Measurements from ENCODE around the gene EIF5A. TPM values are rescaled to one million over a fixed set of nuclear protein-coding genes. Genes with fewer than 3 reads are reported as not detected.

Gene EIF5A
- total and polyA plus RNA-seq, 9 of the 15 experiments (the other 6 are each of a cell fraction or from before 2014, with no cell fraction given): 22.9 to 1,163 (median 772) TPM

GRCh38 chr17:7354262-7354843 is 46.9 kb downstream of the EIF5A start:
- ATAC-seq (no peak), FAIRE-seq (no peak), DNase-seq (ENCODE audit: extremely low read depth in 1 of 4, low spot score in 3 of 4) (peak in 1 of 4 experiments; percentile 40)
- CTCF ChIA-PET (ENCODE audit: low intra/inter-chr PET ratio): no interaction called here
- H3K27ac ChIP-seq (ENCODE audit: extremely low read depth, low read depth, low read length): no peak overlapping the region
- peaks cover 3 to 54% of the 10 kb centered on the region in 2 experiments; a peak in 3 of 5 replicates for H3K4me1 ChIP-seq (replicated peaks in 1 of 2; ENCODE audit: control insufficient read depth in 2 of 2, insufficient read depth in 2 of 2, low read length in 2 of 2)
- no peak overlapping the region for H3K4me3 ChIP-seq
- H3K79me2 ChIP-seq (ENCODE audit: control insufficient read depth, insufficient read depth, low read length): peaks cover 8% of the 10 kb centered on the region
- no peaks in the 10 kb centered on the region for H3K27me3 ChIP-seq (ENCODE audit: control insufficient read depth in 2 of 2, insufficient read depth in 2 of 2, low read length in 2 of 2)
- H3K9me3 ChIP-seq (replicated peaks; ENCODE audit: control insufficient read depth, insufficient read depth, low read depth, low read length): no peaks in the 10 kb centered on the region
- POLR2A ChIA-PET: interaction anchor here (0.6 to 1.6 kb wide), 5 partner anchors 11 to 274 kb away, joined by 3 to 6 read pairs (median 4); partner anchors contain the start of genes SAT2 and ZBTB4
- no peaks in the 10 kb centered on the region for H4K20me1 ChIP-seq (replicated peaks; ENCODE audit: control insufficient read depth, insufficient read depth, low read length)
- H3K9me1 ChIP-seq (ENCODE audit: control insufficient read depth, insufficient read depth, low read length): no peaks in the 10 kb centered on the region
- H3K36me3 ChIP-seq (ENCODE audit: control insufficient read depth, insufficient read depth, low read length): no peaks in the 10 kb centered on the region
- 39% methylated on average over 6 of the region's 9 CpGs for WGBS (ENCODE audit: insufficient coverage, low coverage, missing lambda C conversion rate)
- BruUV-seq (replicated peaks): no TSS peak
- intact Hi-C loops (cut with micrococcal nuclease) (loop anchor here (5.0 kb wide), 1 partner anchor 128 kb away; the partner anchor contains the start of genes POLR2A and SLC35G6), in situ Hi-C loops (cut with MboI) (loop anchor here (10.0 kb wide), 1 partner anchor 200 kb away; the partner anchor contains the start of gene TNFSF13)
- no peak overlapping the region for H3K9ac ChIP-seq (ENCODE audit: insufficient read depth in 1 of 2, low read depth in 2 of 2, low read length in 2 of 2)
- H2AFZ ChIP-seq (ENCODE audit: low read depth, low read length): no peak overlapping the region
- no peak overlapping the region for H3K4me2 ChIP-seq (ENCODE audit: insufficient read depth, low read length)
- TF ChIP-seq BMI1 (IDR thresholded peaks at IDR 0.05; ENCODE audit: low read length): peak; percentile 68
- no peak for TF ChIP-seq HDAC6 (IDR thresholded peaks at IDR 0.05; ENCODE audit: low read depth, low read length)
- no peak for TF ChIP-seq C11orf30 (IDR thresholded peaks at IDR 0.05; ENCODE audit: low read depth)
- no peak for TF ChIP-seq LEF1 (IDR thresholded peaks at IDR 0.05)
- no peak for TF ChIP-seq ZNF592 (IDR thresholded peaks at IDR 0.05)
- peak; percentile 96 for TF ChIP-seq MYNN (IDR thresholded peaks at IDR 0.05)
- TF ChIP-seq MYNN (CRISPR knock-in tag; IDR thresholded peaks at IDR 0.05): peak; percentile 69
- TF ChIP-seq RFX1 (IDR thresholded peaks at IDR 0.05): peak; percentile 91
- no peak for TF ChIP-seq ETV1 (tag; conservative IDR thresholded peaks at IDR 0.05; ENCODE audit: low read depth)
- no peak for TF ChIP-seq ZNF589 (CRISPR knock-in tag; IDR thresholded peaks at IDR 0.05; ENCODE audit: low read depth)
- no peak for TF ChIP-seq POLR2G (IDR thresholded peaks at IDR 0.05; ENCODE audit: low read depth, low read length)
- 0 out of 4 replicates have a peak, but pooled peaks of 1 of the 2 experiments have one; percentile 24 for TF ChIP-seq CSDE1 (IDR thresholded peaks at IDR 0.05)
- no peak for TF ChIP-seq USF1 (CRISPR knock-in tag; IDR thresholded peaks at IDR 0.05)
- TF ChIP-seq PRDM10 (IDR thresholded peaks at IDR 0.05; ENCODE audit: partially characterized antibody): no peak
- no peak for TF ChIP-seq NFYB (IDR thresholded peaks at IDR 0.05; ENCODE audit: extremely low read depth, insufficient read length)
